ENCODE data around the gene DLX5.

The DLX5 gene

DNA sequence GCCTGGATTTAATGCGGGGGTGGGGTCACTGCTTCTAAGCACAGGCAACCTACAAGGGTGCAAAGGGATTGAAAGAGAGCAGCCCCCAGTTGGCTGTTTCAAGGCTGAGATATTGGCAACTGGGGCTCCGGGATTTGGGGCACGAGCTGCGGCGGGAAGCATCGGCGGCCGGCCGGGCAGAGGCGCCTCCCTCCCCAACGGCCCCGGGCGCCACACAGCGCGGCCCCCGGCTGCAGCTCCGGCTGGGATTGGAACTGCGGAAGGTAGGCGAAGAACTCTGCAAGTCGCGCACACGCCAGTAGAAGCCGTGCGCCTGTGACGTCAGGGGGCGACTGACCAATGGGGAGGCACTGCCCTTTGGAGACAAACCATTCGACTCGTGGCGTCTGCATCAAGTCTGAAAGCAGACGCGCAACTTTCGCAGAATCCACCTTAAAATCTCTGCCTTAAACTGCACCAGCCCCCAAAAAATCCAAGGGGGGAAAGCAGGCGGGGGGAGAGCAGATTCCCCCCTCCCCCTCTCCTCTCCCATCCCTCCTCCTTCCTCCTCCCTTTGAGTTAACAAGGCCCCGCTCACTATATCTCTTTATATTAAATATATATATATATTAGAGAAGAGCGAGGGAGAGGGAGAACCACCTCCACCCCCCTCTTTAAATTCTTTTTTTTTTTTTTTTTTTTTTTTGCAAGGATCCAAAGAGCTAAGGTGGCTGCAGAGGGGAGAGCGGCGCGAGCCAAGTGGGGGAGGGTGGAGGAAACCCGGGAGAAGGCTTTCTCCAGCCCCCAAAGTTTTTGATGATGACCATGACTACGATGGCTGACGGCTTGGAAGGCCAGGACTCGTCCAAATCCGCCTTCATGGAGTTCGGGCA lies 19.2 kb downstream of the DLX5 start, which contains the start of gene DLX6:
TSS of gene DLX6 (plus strand) at position 371 of the 872 bp plus-strand sequence. CDS start at position 796, 425 bp downstream.
- DNase-seq (ENCODE audit: low read depth in 3 of 3), result no peak

DNA sequence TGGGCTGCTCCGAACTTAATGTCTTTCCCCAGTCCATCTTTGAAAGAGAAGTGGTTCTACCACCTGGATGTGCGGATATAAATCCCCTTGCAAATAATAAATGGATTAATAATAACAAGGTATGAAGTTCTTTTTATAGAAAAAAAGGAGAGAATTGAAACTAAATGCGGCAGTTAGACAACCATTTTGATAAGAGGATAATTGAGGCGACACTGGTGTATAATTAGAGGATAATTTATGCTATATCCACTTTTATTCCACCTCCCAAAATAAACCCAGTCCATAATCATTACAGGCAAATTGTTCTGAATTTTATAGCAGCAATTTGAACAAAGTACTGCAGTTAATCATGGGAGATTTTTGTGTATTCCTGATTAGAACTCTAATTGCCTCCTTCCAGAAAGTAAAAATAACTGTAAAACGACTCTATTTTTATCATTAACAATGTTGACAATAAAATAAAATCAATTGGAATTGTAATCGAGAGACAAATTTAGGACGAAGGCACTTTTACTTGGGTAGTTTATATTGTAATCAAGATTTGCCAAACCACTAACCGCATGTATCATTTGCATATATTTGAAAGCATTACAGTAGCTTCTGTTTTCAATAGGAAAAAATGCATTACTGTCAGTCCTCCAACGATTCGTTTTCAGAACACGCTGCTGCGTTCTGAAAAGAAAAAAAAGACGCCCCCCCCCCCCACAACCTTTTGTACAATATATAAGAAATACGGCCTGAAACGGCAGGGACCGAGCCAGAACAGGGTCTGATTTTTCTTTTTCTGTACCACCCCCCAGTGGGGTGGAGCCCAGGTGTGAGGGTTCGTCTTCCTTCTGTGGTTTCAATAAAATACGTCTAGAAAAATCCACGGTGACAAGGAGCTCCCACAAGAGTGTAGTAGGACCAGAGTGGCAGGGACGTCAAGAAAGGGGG lies 20.1 kb downstream of the DLX5 start:
- DNase-seq (ENCODE audit: low read depth in 3 of 3), result no peak

DNA sequence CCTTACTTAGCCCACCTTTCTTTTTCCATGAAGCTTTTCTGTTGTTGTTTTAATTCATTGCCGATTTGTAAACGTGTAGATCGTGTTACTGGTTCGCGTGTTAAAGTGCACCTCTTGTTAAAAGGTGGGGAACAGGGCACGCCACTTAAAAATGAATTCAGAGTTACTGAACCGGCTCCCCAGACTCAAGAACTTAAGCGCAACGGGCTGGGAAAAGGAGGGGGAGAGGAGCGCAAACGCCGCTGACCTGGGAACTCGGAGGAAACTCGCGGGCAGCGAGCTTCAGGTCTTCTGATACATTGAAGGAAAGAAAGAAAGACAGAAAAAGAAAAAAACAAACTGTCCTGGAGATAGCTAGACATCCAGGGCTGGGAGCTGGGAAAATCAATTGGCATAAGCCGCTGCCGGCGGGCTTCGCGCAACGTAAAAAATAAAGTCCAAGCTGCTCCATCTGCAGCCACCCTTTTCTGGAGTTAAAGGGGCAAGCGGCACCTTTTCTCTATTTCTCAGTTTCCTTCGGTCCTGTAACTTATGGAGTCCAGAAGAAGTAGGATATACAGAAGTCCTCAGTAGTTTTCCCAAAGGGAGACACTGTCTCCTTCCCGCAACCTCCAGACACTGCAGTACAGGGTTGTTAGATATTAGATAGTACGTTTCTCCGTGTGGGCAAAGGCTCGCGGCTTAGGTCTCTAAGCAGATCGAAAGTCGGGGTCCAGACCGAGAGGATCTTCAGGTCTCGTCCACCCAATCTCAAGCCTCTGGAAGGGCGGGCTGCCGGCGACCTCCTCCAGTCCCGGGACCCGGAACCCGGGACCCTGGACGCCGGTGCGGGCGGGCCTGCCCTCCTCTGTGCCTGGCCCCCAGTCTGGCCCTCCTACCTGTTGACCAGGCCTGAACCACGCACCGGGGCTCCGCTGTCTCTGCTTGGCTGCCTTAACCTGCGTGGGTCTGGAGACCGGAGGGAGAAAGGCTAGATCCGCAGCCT lies 21.1 kb downstream of the DLX5 start:
- no peak for DNase-seq (ENCODE audit: low read depth in 3 of 3)

DNA sequence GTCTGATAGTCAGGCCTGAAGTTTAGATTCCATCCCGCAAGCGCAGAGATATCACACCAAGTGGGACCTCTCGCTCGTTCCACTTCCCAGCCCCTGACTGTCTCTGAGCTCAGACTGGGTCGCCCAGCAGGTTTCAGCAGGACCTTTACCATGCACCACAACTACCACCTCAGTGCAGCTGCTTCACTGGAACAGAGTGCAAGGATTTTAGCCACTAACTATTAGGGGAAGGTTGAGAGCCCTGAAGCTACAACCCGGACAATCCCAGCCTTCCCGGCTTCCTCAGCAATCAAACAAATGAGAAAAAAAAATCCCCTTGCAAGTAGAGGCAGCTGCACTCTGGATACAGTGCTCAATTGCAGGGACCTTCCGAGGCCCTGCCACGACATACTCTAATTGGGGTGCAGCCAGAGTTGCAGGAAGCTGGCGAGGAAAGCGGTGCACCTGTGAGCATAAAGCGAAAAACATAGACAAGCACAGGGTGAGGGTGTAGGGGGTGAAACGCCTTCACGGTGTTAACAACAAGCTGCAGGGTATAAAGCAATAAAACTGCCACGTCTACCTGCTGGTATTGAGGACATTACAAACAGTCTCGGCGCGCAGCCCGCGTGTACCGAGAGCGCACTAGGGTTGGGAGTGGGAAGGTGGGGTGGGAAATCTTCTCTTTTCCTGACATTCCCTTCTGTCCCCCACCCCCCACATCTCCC lies 21.9 kb downstream of the DLX5 start:
- DNase-seq (ENCODE audit: low read depth in 3 of 3), result no peak

DNA sequence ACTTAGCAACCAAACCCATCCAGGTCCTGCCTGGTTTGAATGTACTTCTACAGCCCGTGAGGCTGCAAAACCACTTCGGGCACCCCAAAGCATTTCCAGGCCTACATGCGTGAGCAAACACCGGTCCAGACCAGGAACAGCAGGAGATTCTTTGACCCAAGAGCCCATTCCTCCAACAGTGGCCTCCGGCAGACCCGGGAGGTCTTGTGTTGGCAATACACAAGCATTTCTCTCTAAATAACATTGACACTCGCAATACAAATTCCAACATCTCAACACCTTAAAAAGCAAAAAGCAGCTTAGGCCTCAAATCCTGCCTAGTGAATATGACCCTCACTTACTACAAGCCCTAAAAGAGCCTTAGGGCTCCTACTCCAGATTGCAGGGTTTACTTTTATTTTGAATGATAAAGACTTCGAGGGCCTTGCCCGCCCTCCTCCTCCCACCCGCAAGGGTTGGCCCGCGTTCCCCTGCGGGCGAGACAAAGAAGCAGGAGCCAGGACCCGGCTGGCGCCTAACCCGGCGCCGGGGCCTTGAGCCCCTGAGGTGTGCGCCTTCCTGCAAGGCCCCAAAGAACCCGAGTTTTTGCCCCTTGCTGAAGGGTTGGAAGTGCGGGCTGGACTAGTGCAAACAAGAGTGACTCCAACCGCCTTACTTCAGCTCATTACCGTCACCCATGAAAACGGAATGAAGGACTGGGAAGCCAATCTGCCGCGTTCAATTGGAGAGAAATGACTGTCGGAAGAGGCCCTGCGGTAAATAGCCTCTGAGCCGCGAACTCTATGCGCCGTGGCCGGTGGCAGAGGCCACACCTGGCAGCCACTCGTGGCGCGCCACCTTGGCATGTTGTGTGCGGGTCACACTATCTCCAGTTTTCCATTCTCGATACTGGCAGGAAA lies 22.7 kb downstream of the DLX5 start:
- DNase-seq (ENCODE audit: low read depth in 3 of 3), result no peak

DNA sequence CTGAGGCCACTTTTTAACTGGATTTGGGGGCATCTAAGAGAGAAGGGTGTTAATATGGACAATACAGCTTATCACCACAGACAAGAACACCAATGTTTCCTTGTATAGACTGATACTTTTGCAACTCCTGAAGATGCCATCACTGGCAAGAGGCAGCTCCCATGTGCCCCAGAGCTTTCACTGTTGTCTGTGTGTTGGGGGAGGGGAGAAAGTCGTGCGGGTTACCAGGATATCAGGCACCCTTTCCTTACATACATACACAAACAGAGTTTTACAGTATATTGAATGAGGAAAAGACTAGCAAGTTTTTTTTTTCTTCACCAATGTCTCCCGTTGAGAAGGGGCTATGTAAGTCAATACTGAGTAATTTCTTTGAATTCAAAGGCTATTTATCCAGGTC lies 23.4 kb downstream of the DLX5 start:
- no peak for DNase-seq (ENCODE audit: low read depth in 3 of 3)

DNA sequence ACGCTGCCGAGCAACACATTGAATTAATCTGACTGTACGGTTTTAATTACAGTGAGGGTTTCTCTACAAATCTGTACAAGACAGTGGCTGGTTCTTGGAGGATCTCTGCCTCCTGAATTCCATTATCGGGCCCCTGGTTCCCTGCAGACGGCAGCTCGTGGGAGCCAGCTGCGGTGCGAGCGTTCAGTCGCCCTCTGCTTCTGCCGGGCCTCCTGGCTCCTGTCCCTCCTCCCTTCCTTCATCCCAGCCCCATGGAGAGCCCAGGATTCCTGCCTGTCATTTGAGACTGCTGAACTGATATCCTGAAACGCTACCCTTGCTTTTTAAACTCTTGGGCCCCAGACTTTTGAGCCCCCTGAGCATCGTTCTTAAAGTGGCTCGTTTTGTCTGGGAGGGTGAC lies 25.9 kb downstream of the DLX5 start:
- DNase-seq (ENCODE audit: low read depth in 3 of 3), result no peak

DNA sequence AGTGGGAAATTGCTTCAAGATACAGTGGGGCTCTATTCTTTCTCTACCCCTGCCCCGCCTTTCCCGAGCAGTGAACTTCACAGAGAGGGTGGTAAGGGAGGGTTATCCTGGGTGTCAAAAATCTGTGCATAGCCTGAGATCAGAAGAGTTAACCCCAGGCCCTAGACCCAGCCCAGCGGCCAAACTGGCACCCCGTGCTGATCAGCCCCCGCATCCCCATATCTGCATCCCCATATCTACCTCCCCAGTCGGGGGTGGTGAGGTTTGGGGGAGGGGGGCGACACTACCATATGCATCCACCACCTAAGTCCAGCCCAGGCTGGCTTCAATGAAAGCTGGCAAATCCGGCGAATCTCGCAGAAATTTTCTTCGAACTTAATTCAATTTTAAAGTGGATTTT lies 26.3 kb downstream of the DLX5 start:
- DNase-seq (ENCODE audit: low read depth in 3 of 3), result no peak

DNA sequence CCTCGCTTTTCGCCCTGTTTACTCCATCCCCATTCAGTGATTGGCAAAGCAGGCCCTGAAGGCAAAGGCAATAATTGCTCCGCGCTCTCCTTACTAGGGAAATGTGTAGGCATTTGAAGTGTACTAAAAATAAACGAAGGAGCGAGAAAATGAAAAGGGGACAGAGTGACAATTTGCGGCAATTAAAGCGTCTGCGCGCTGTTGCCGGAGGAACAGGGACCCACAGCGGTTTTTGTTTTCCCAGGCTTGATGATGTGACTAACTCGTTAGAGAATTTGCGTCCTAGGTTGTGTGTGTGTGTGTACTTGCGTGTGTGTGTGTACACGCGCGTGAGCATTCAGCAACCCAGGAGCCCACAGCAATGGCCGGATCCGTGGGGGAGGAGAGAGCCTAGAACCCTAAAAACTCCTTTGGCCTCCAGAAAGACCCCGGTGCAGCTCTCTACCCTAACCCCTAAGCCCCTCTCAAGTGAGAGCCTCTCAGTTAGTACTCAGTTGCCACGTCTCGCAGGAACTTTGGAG lies 27.1 kb downstream of the DLX5 start:
- no peak for DNase-seq (ENCODE audit: low read depth in 3 of 3)

DNA sequence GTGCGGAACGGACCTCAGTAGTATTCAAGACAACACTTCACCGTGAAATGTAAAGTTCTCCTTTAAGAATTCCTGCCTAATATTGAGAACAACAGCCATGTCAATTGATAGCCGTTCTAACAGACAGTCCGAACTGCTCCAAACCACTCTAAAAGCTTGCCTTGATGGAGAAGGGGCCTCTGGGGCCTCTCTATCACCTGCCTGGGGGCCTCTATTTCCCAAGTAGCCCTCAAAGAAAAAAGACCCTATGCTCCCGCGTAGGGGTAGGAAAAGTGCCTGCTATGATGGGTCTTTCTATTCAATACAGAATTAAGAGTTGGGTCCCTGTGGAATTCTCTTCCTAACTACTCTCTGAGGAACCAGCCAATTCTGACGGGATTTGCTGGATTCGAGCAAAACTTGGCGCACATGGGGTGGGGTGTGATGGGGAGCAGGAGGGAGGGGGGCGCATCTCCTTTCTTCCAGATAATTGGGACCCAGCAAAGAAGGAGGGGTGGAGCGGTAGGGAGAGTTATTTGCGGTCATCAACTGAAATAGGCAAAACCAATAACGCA lies 27.6 kb downstream of the DLX5 start:
- no peak for DNase-seq (ENCODE audit: low read depth in 3 of 3)

DNA sequence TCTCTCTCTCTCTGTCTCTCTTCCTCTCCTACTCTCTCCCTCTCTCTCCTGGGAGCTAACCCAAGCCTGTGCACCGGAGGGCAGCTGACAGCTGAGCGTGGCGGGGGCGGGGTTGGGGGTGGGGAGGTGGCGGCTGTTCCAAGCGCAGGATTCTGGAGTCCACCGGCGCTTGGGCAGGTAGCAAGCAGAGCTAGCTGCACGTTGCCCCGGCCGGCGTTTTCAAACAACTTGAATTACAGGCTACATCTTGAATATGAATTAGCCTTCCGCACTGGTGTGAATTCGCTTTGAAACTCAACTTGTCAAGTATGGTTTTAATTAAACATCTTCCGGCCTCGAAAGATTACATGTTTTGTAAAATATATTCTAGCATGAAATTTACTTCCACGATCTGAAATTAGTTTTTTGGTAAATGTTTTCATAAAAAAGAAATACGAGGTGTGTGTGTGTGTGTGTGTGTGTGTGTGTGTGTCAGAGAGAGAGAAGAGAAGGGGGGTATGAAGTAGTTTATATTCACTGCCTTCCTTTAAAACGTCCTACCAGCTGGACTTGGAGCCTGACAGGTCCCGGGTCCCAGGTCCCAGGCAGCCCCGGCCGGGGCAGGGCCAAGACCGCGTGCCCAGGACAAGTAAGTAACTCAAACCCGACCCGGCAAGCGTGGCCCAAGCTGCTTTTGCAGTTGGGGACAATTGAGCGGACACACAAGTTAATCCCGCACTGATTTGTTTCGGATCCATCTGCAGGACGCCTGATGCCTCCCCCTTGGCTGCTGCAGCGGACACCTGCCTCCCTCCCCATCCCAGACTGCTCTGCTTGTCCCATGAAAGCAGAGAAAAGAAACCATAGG lies 28.3 kb downstream of the DLX5 start:
- DNase-seq (ENCODE audit: low read depth in 3 of 3), result no peak

DNA sequence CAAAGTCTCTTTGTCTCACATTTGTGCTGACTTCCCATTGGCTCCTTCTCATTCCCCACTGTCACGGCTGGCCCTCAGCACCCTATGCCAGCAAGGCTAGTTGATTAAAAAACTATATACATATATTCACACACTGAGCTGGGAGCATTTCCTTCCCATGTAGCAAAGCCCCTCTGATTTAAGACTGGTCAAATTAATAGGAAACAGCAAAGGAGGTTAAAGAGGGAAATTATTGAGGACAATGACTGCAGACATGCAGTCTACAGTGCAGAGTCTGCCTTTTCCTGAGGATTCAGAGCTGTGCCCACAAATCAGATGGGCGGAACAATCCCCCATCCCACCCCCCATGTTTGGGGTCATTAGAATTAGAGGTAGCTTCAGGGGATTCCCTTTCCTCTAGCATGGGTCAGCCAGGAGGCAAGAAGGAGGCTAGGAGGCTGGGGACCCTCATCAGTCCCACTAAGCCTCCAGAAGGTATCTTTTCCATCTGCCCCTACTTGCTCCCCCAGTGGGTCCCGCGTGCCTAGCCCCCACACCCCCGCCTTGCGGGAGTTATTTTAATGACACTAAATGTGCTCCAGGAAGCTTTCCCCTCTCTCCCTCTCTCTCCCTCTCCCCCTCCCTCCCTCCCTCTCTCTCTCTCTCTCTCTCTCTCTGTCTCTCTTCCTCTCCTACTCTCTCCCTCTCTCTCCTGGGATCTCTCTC lies 29.1 kb downstream of the DLX5 start:
- DNase-seq (ENCODE audit: low read depth in 3 of 3), result no peak

DNA sequence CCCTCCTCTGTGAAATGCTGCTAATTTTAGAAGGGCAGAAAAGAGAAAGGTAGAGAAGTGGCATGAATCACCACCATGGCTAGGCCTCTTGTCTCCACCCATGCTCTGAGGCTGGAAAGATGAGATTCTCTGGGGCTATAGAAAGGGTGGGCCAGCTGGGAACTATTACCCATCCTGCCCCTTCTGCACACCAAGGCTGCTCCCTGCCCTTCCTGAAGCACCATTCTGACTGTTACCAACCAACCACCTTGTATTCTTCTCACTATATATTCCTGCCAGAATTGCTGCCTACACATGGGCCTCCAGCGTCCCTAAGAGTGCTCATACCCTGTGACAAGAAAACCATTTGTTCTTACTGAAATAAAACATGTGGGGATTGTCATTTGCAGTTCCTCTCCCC lies 30.7 kb downstream of the DLX5 start:
- DNase-seq (ENCODE audit: low read depth in 3 of 3), result no peak

DNA sequence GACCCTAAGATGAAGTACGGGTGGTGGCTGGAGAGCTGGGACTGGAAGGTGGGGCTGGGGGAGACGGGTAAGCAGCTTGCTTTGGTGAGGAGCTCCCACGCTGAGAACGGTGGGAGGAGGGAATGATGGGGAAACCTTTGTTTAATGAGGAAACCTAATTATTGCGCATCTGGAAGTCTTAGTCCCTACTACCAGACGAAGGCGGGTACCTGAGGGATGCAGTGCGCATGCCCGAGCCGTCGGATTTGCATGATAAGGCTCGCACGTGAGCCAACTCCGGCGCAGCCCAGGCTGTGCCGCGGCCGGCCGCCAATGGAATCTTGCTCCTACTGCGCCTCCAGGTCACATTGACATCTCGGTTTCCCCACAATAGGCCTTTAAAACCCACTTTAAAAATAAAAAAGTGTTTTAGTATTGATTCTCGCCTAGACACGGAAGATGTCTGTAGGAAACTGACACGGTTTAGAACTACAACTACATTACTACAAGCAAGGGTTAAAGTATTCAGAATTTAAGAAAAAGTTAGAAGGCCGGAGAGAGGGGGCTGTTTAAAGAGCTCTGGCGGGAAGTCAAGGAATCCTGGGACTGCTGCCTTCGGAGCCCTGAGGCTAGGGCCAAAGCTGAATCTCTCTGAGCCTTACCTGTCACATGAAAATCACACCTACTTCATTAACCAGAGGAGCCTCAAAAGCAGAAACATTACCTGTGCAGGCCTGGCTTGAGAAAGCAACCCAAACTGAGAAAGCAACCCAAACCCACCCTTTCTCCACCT lies 31.4 kb downstream of the DLX5 start:
- DNase-seq (ENCODE audit: low read depth in 3 of 3), result no peak

DNA sequence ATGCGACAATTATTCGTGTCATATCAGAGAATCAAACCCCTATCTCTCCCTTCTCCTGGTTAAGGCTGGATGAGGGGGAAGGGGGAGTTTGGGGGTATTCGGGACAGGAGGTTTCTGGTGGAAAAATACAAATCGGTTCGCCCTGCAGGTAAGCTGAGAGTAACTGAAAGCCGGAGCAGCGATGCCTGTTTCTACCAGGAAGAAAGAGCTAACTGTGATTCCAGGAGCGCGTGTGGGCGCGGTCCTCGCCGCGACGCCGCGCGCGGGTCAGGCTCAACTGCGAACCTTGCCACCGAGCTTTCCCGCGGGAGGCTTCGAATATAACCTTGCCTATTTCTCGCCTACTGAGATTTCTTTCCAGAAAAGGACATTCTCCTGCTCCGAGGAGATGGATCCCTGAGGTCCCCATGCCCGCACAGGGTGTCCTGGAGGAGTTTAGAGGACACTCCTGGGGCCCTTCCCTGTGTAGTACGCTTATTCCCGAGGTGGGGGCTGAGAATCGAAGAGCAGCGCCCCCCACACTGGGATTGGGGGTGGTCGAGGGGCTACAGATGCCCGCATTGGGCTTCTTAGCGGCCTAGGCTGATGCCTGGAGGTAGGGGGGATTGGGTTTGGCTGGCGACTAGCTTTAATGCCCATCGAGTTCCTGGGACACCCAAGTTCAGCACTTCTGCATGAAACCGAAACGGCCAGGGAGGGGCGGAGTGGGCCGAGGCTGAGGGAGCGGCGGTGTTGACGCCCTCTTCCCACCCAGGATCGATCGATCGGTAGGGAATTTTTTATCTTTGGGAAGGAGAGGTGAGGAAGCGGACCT lies 32.2 kb downstream of the DLX5 start:
- DNase-seq (ENCODE audit: low read depth in 3 of 3), result no peak
